GM12801 (cell line): ENCODE measurements around the gene FHIT.

Experiments used
- CTCF ChIP-seq: IDR thresholded peaks from one replicate; pipeline ENCODE4 v1.5.1; 2011; ENCODE audit warnings: control low read depth; ENCODE audit not compliant: insufficient read length; ENCODE audit errors: extremely low read depth

The FHIT gene

GRCh38 chr3:60319179-60319858 lies 931.9 kb downstream of the FHIT start:
- no peak for TF ChIP-seq CTCF

- TF ChIP-seq CTCF = no peak
These were observed 935.0 kb downstream of the FHIT start for GRCh38 chr3:60316121-60316797.

- no peak for TF ChIP-seq CTCF
These were observed 937.2 kb downstream of the FHIT start for GRCh38 chr3:60313951-60314461.

GRCh38 chr3:60313231-60313798 lies 937.9 kb downstream of the FHIT start:
- no peak for TF ChIP-seq CTCF

- TF ChIP-seq CTCF = no peak
These were observed 941.5 kb downstream of the FHIT start for GRCh38 chr3:60309539-60310268.

- no peak for TF ChIP-seq CTCF
These were observed 942.4 kb downstream of the FHIT start for GRCh38 chr3:60308808-60309207.
